Measurements from ENCODE around the gene OR8D1.
A peak's percentile ranks its signal among the peaks of the same experiment; 100 is the strongest.
"Not testable (repeated sequence)": the region's sequence is repeated elsewhere in the genome, so short reads cannot be mapped to it uniquely, and the experiment has no call there.

OR8D1 gene

DNA sequence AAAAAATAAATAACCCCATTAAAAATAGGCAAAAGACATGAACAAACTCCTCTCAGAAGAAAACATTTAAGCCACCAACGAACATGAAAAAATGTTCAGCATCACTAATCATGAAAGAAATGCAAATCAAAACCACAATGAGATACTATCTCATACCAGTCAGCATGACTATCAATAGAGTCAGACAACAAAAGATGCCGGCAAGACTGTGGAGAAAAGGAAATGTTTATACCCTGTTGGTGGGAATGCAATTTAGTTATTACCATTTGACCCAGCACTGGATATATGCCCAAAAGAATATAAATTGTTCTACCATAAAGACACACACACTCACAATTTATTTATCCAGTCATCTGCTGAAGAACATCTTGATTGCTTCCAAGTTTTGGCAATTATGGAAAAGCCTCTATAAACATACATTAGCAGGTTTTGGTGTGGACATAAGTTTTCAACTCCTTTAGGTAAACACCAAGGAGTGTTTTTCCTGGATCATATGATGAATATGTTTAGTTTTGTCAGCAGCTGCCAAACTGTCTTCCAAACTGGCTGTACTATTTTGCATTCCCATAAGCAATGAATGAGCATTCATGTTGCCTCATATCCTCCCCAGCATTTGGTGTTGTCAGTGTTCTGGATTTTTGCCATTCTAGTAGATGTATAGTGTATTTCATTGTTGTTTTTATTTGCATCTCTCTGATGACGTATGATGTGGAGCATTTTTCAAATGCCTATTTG is 28.0 kb downstream of the OR8D1 start:
- DNase-seq (ENCODE audit: low read depth) = peak; percentile 26

- DNase-seq (ENCODE audit: low read depth) = no peak
Measured at GRCh38 chr11:124278261-124278660, 35.5 kb downstream of the OR8D1 start.

DNA sequence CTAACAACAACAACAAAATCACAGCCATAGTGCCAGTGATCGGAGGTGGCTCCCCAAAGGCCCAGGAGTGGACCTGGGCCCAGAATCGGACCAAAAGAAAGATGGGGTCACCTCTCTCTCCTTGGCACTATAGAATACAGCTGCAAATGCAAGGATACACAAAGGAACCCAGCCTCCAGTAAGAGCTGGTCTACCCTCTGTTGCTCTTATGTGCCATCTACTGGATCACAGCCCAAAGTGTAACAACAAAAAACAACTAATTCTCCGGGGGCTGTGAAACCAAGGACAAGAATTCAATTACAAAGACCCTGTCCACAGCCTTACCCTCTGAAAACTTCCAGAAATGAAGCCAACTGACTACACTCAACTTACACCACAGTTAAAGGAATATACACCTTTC is 35.9 kb downstream of the OR8D1 start:
- DNase-seq (ENCODE audit: low read depth) = no peak

GRCh38 chr11:124277207-124277606 is 36.5 kb downstream of the OR8D1 start:
- DNase-seq (ENCODE audit: low read depth) = no peak

DNA sequence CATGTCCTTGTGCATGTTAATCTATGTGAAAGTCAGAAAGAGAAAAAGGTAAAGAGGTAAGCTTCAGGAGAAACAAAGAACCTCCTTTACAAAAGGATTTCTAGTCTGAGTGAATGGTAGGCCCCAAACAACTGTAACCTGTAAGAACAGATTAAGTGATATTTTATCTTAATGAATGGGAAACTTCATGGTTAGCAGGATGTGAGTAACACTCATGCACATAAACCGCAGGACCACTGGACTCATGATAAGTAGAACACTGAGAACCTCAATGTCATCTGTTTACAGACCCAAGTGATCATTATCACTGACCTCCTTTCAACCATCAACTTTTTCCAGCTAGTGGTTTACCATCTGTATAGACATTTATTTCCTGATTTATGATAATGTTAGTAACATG is 37.7 kb downstream of the OR8D1 start:
- no peak for DNase-seq (ENCODE audit: low read depth)

- DNase-seq (ENCODE audit: low read depth) = no peak
Measured at GRCh38 chr11:124274000-124274399, 39.7 kb downstream of the OR8D1 start.

GRCh38 chr11:124270886-124271285 is 42.9 kb downstream of the OR8D1 start:
- DNase-seq (ENCODE audit: low read depth) = not testable (repeated sequence)

- DNase-seq (ENCODE audit: low read depth) = not testable (repeated sequence)
Measured at GRCh38 chr11:124265041-124265440, 48.7 kb downstream of the OR8D1 start.

- DNase-seq (ENCODE audit: low read depth) = no peak
Measured at GRCh38 chr11:124256076-124256475, 57.7 kb downstream of the OR8D1 start, which contains the start of gene OR8G5. TSS of gene OR8G5 (plus strand) at chr11:124256376. CDS start at chr11:124264932, 8,556 bp downstream.

Measured in HS-27A (cell line).